NT2/D1 (cell line): ENCODE measurements around the gene CGB5.

ENCODE experiments used
- SUZ12 ChIP-seq: IDR thresholded peaks from 2 replicates; pipeline ENCODE4 v1.6.1; 2011; ENCODE audit not compliant: insufficient read length, insufficient read depth; ENCODE audit errors: extremely low read depth
- YY1 ChIP-seq: IDR thresholded peaks from 2 replicates; pipeline ENCODE4 v1.6.1; 2011; ENCODE audit not compliant: insufficient read length, insufficient read depth
- ZNF274 ChIP-seq: IDR thresholded peaks from 2 replicates; pipeline ENCODE4 v1.6.1; 2011; ENCODE audit warnings: mild to moderate bottlenecking, low read depth, low read length

DNA sequence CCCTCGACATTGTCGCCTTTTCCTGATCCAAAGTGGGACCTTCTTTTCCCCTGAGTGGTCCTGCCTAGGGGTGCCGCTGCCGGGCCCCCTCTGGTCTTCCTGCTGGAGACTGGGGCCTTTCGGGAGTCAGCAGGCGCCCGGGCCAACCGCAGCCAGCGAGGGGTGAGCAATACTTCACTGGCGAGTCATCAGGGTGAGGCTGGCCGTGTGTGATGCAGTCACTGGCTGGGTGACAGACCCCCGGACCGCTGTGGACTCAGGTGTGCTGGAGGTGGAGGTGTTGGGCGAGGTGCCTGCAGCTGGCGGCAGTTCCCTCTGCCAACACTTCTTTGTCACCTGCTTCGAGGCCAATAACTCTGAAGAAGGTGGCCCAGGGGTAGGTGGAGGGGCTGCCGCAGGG lies 1.5 kb upstream of the CGB5 start:
- TF ChIP-seq YY1 (no peak), ZNF274 (no peak), SUZ12 (no peak)
